Measurements from ENCODE around the gene POLR2C. TPM values are rescaled to one million over a fixed set of nuclear protein-coding genes. Genes with fewer than 3 reads are reported as not detected.

The POLR2C gene
- total RNA-seq, 1 donor from 2014 or later, result 34.1 TPM

- peak; percentile 98 for ATAC-seq
Measured at GRCh38 chr16:57447186-57447962, 15.1 kb upstream of the POLR2C start, which contains the start of the genes CIAPIN1 and COQ9. CIAPIN1 (minus strand) TSS chr16:57447385; CDS start chr16:57440928, 6,457 bp downstream. COQ9 (plus strand) TSS chr16:57447479; CDS start chr16:57447506, 27 bp downstream.

GRCh38 chr16:57452021-57452420, 10.5 kb upstream of the POLR2C start:
- DNase-seq (ENCODE audit: low spot score) (no peak), ATAC-seq (no peak)

More at GRCh38 chr16:57447186-57447962, 15.1 kb upstream of the POLR2C start, which contains the start of the genes CIAPIN1 and COQ9:
- DNase-seq (ENCODE audit: low spot score), result peak; percentile 95

GRCh38 chr16:57462978-57463362, 491 bp downstream of the POLR2C start:
- ATAC-seq (peak; percentile 58), DNase-seq (ENCODE audit: low spot score) (no peak)

- ATAC-seq (no peak), DNase-seq (ENCODE audit: low spot score) (no peak)
Measured at GRCh38 chr16:57464523-57464922, 2.0 kb downstream of the POLR2C start.

- ATAC-seq, result no peak
- DNase-seq (ENCODE audit: low spot score), result no peak
Measured at GRCh38 chr16:57468346-57468745, 5.9 kb downstream of the POLR2C start.

GRCh38 chr16:57469046-57469445, 6.6 kb downstream of the POLR2C start:
- DNase-seq (ENCODE audit: low spot score) (peak; percentile 44), ATAC-seq (no peak)

- ATAC-seq, result no peak
- DNase-seq (ENCODE audit: low spot score), result no peak
Measured at GRCh38 chr16:57469917-57470470, 7.5 kb downstream of the POLR2C start.

GRCh38 chr16:57470711-57471110, 8.2 kb downstream of the POLR2C start:
- peak; percentile 47 for ATAC-seq
- peak; percentile 76 for DNase-seq (ENCODE audit: low spot score)

GRCh38 chr16:57471209-57471608, 8.7 kb downstream of the POLR2C start:
- peak; percentile 42 for ATAC-seq

GRCh38 chr16:57471852-57472664, 9.6 kb downstream of the POLR2C start:
- DNase-seq (ENCODE audit: low spot score) (peak; percentile 87), ATAC-seq (peak; percentile 78)

More at GRCh38 chr16:57471209-57471608, 8.7 kb downstream of the POLR2C start:
- DNase-seq (ENCODE audit: low spot score), result peak; percentile 54

- DNase-seq (ENCODE audit: low spot score), result no peak
Measured at GRCh38 chr16:57472665-57473060, 10.2 kb downstream of the POLR2C start.

GRCh38 chr16:57473176-57473840, 10.8 kb downstream of the POLR2C start:
- DNase-seq (ENCODE audit: low spot score) (no peak), ATAC-seq (no peak)

More at GRCh38 chr16:57472665-57473060, 10.2 kb downstream of the POLR2C start:
- peak; percentile 4 for ATAC-seq

GRCh38 chr16:57473906-57474305, 11.4 kb downstream of the POLR2C start:
- ATAC-seq (no peak), DNase-seq (ENCODE audit: low spot score) (peak; percentile 39)

- no peak for ATAC-seq
- DNase-seq (ENCODE audit: low spot score), result peak; percentile 42
Measured at GRCh38 chr16:57474671-57475661, 12.5 kb downstream of the POLR2C start.

GRCh38 chr16:57475711-57476339, 13.3 kb downstream of the POLR2C start:
- no peak for ATAC-seq
- peak; percentile 45 for DNase-seq (ENCODE audit: low spot score)

- DNase-seq (ENCODE audit: low spot score) (peak; percentile 34), ATAC-seq (no peak)
Measured at GRCh38 chr16:57476546-57477410, 14.3 kb downstream of the POLR2C start.

GRCh38 chr16:57477531-57478202, 15.2 kb downstream of the POLR2C start:
- DNase-seq (ENCODE audit: low spot score) (no peak), ATAC-seq (no peak)
